GM10847 (cell line): ENCODE results near the gene SRC.

Source experiments
- POLR2A ChIP-seq: IDR thresholded peaks from 2 replicates; pipeline ENCODE4 v1.6.1; 2011; ENCODE audit not compliant: insufficient read length; ENCODE audit errors: extremely low read depth

Gene SRC

GRCh38 chr20:37436527-37437186 lies 90.7 kb downstream of the SRC start:
- TF ChIP-seq POLR2A = no peak

GRCh38 chr20:37437676-37438075 lies 91.7 kb downstream of the SRC start:
- no peak for TF ChIP-seq POLR2A

GRCh38 chr20:37438464-37439222 lies 92.7 kb downstream of the SRC start:
- TF ChIP-seq POLR2A = no peak

- no peak for TF ChIP-seq POLR2A
Measured at GRCh38 chr20:37439223-37439933, 93.4 kb downstream of the SRC start.

GRCh38 chr20:37441023-37441422 lies 95.1 kb downstream of the SRC start:
- TF ChIP-seq POLR2A = no peak

- TF ChIP-seq POLR2A = no peak
Measured at GRCh38 chr20:37442547-37442946, 96.6 kb downstream of the SRC start.

- TF ChIP-seq POLR2A = no peak
Measured at GRCh38 chr20:37442986-37443385, 97.0 kb downstream of the SRC start.

- TF ChIP-seq POLR2A = no peak
Measured at GRCh38 chr20:37443596-37443995, 97.7 kb downstream of the SRC start.

- TF ChIP-seq POLR2A = no peak
Measured at GRCh38 chr20:37445041-37445440, 99.1 kb downstream of the SRC start.

GRCh38 chr20:37446286-37447032 lies 100.5 kb downstream of the SRC start:
- TF ChIP-seq POLR2A = no peak

GRCh38 chr20:37447688-37448087 lies 101.7 kb downstream of the SRC start:
- no peak for TF ChIP-seq POLR2A

GRCh38 chr20:37449276-37449675 lies 103.3 kb downstream of the SRC start:
- TF ChIP-seq POLR2A = no peak

- no peak for TF ChIP-seq POLR2A
Measured at GRCh38 chr20:37450344-37450743, 104.4 kb downstream of the SRC start.

- TF ChIP-seq POLR2A = no peak
Measured at GRCh38 chr20:37451616-37452015, 105.7 kb downstream of the SRC start.

GRCh38 chr20:37452236-37452635 lies 106.3 kb downstream of the SRC start:
- TF ChIP-seq POLR2A = no peak

- no peak for TF ChIP-seq POLR2A
Measured at GRCh38 chr20:37453288-37453687, 107.3 kb downstream of the SRC start.

- TF ChIP-seq POLR2A = no peak
Measured at GRCh38 chr20:37453836-37454235, 107.9 kb downstream of the SRC start.
